OCI-LY7 (cell line): ENCODE measurements around the gene METTL18. TPM values are rescaled to one million over a fixed set of nuclear protein-coding genes. Genes with fewer than 3 reads are reported as not detected.

Experiments
- BruUV-seq: library from RNA; stranded (reverse); fragments of 400-500 nt; replicated peaks from 2 replicates; lab custom pipeline; 2021; lab: Mats Ljungman, UMichigan
- CTCF ChIA-PET: fragments of 300-600 bp; sonication (Branson Sonifier 250); formaldehyde crosslinking; loops from one replicate; lab custom pipeline; 2022; ENCODE audit warnings: antibody characterized with exemption; ENCODE audit not compliant: unreplicated experiment; lab: Charles Lee
- POLR2A ChIA-PET: fragments of 300-600 bp; sonication (Branson Sonifier 250); formaldehyde crosslinking; loops from one replicate; lab custom pipeline; 2022; ENCODE audit warnings: antibody characterized with exemption; lab: Charles Lee
- DNase-seq: peaks from one replicate; pipeline ENCODE4 v3.0.0-alpha.2; 2015; ENCODE audit warnings: low spot score
- H2AFZ ChIP-seq: fragments of 200-600 bp; sonication (generic), shearing (Covaris generic); 2 replicates; pipeline ENCODE4 v1.6.1; 2014; ENCODE audit warnings: mild to moderate bottlenecking, antibody characterized with exemption, low read length, moderate library complexity
- H3K27ac ChIP-seq: fragments of 200-600 bp; sonication (generic); 2 replicates; pipeline ENCODE4 v1.5.1; 2014; ENCODE audit warnings: mixed run types, low read depth, mild to moderate bottlenecking, moderate library complexity, low read length, inconsistent platforms; ENCODE audit not compliant: poor library complexity, severe bottlenecking
- H3K36me3 ChIP-seq: fragments of 200-600 bp; sonication (generic); 2 replicates; pipeline ENCODE4 v1.6.1; 2014; ENCODE audit warnings: mild to moderate bottlenecking, antibody characterized with exemption, low read length, moderate library complexity, mixed read lengths; ENCODE audit not compliant: insufficient read depth
- H3K4me1 ChIP-seq: fragments of 200-600 bp; sonication (generic); 2 replicates; pipeline ENCODE4 v1.5.1; 2014; ENCODE audit warnings: mild to moderate bottlenecking, low read length; ENCODE audit not compliant: insufficient read depth, poor library complexity, severe bottlenecking
- H3K4me2 ChIP-seq: fragments of 200-600 bp; sonication (generic); 2 replicates; pipeline ENCODE4 v1.6.1; 2014; ENCODE audit warnings: mild to moderate bottlenecking, low read length
- H3K4me3 ChIP-seq: fragments of 200-600 bp; sonication (generic); 2 replicates; pipeline ENCODE4 v1.5.1; 2014; ENCODE audit warnings: mild to moderate bottlenecking, low read depth, low read length; ENCODE audit not compliant: poor library complexity, severe bottlenecking
- H3K79me2 ChIP-seq: fragments of 200-600 bp; sonication (generic); 2 replicates; pipeline ENCODE4 v1.6.1; 2016; ENCODE audit warnings: low read depth, mild to moderate bottlenecking, low read length, moderate library complexity, mixed read lengths; ENCODE audit not compliant: insufficient read depth
- H3K9me2 ChIP-seq: fragments of 200-600 bp; sonication (generic); 2 replicates; pipeline ENCODE4 v1.6.1; 2016; ENCODE audit warnings: mild to moderate bottlenecking, low read length, mixed read lengths; ENCODE audit not compliant: insufficient read depth
- H3K9me3 ChIP-seq: fragments of 200-600 bp; sonication (generic); 2 replicates; pipeline ENCODE4 v1.6.1; 2014; ENCODE audit warnings: mild to moderate bottlenecking, mixed run types, low read length, mixed read lengths
- H4K20me1 ChIP-seq: fragments of 200-600 bp; sonication (generic); 2 replicates; pipeline ENCODE4 v1.6.1; 2014; ENCODE audit warnings: mild to moderate bottlenecking, antibody characterized with exemption, low read length, moderate library complexity, mixed read lengths; ENCODE audit not compliant: insufficient read depth
- CTCF ChIP-seq: fragments of 200-600 bp; sonication (generic); conservative IDR thresholded peaks from 2 replicates; pipeline ENCODE4 v1.5.1; 2014; ENCODE audit warnings: mild to moderate bottlenecking, antibody characterized with exemption, low read length, moderate library complexity, mixed read lengths
- EZH2phosphoT487 ChIP-seq: fragments of 200-600 bp; sonication (generic); IDR thresholded peaks from 2 replicates; pipeline ENCODE4 v1.6.1; 2018; ENCODE audit warnings: low read depth, borderline replicate concordance, mild to moderate bottlenecking, mixed run types, antibody characterized with exemption, low read length, moderate library complexity, mixed read lengths
- intact Hi-C: fragments of 100-400 bp; cut with micrococcal nuclease; formaldehyde crosslinking; loops from one replicate; pipeline ENCODE4 v1.10.0; 2022; ENCODE audit not compliant: unreplicated experiment
- total RNA-seq, 2 experiments: library from RNA; depleted of rRNA in 1 of 2; stranded (reverse); fragments of >200 nt in 1 of 2; shearing (Covaris generic) in 1 of 2; gene quantifications; 2 replicates each; pipeline ENCODE4 v1.2.3, GENCODE V29; 2014 to 2022

METTL18 gene
- total RNA-seq, 2 experiments from 2014 or later: 8.7 to 12.6 TPM

- ChIA-PET CTCF (no interaction called here), POLR2A (no interaction called here)
- no peak overlapping the region for H3K4me3 ChIP-seq
- DNase-seq: no peak
- no peak overlapping the region for H3K4me2 ChIP-seq
- H2AFZ ChIP-seq: no peak overlapping the region
- no TSS peak for BruUV-seq
- no peaks in the 10 kb centered on the region for H3K4me1 ChIP-seq
- no peaks in the 10 kb centered on the region for H4K20me1 ChIP-seq
- no peaks in the 10 kb centered on the region for H3K9me2 ChIP-seq
- H3K36me3 ChIP-seq: peaks cover 96% of the 10 kb centered on the region
- H3K79me2 ChIP-seq: no peaks in the 10 kb centered on the region
- H3K9me3 ChIP-seq: no peaks in the 10 kb centered on the region
- intact Hi-C loops: no loop called here
- TF ChIP-seq CTCF: no peak
- TF ChIP-seq EZH2phosphoT487: no peak
- no peak overlapping the region for H3K27ac ChIP-seq
Measured at GRCh38 chr1:169824153-169824552, 29.4 kb upstream of the METTL18 start.

GRCh38 chr1:169821500-169821899, 26.8 kb upstream of the METTL18 start:
- no peaks in the 10 kb centered on the region for H3K9me2 ChIP-seq
- H3K4me2 ChIP-seq: no peak overlapping the region
- no peaks in the 10 kb centered on the region for H3K79me2 ChIP-seq
- no peaks in the 10 kb centered on the region for H3K4me1 ChIP-seq
- DNase-seq: no peak
- ChIA-PET POLR2A (interaction anchor here (0.7 kb wide), 1 partner anchor 198 kb away, joined by 3 read pairs; no protein-coding TSS in a partner anchor), CTCF (no interaction called here)
- intact Hi-C loops: no loop called here
- no TSS peak for BruUV-seq
- H3K27ac ChIP-seq: no peak overlapping the region
- no peak overlapping the region for H2AFZ ChIP-seq
- no peaks in the 10 kb centered on the region for H4K20me1 ChIP-seq
- TF ChIP-seq CTCF (no peak), EZH2phosphoT487 (no peak)
- H3K4me3 ChIP-seq: no peak overlapping the region
- peaks cover 97% of the 10 kb centered on the region for H3K36me3 ChIP-seq
- H3K9me3 ChIP-seq: peaks cover 8% of the 10 kb centered on the region

GRCh38 chr1:169816617-169817016, 21.9 kb upstream of the METTL18 start:
- no peak overlapping the region for H3K4me2 ChIP-seq
- H2AFZ ChIP-seq: no peak overlapping the region
- peaks cover 97% of the 10 kb centered on the region for H3K36me3 ChIP-seq
- H3K4me1 ChIP-seq: no peaks in the 10 kb centered on the region
- BruUV-seq: no TSS peak
- intact Hi-C loops: no loop called here
- no peaks in the 10 kb centered on the region for H3K9me2 ChIP-seq
- no peaks in the 10 kb centered on the region for H4K20me1 ChIP-seq
- CTCF ChIA-PET: no interaction called here
- no peaks in the 10 kb centered on the region for H3K79me2 ChIP-seq
- no peak overlapping the region for H3K27ac ChIP-seq
- POLR2A ChIA-PET: no interaction called here
- H3K9me3 ChIP-seq: peaks cover 26% of the 10 kb centered on the region
- TF ChIP-seq CTCF: no peak
- DNase-seq: no peak
- no peak overlapping the region for H3K4me3 ChIP-seq
